GM18951 (cell line): ENCODE data around the gene CCDC63.

Source experiments
- POLR2A ChIP-seq: IDR thresholded peaks from 4 replicates; pipeline ENCODE4 v1.6.1; 2011; ENCODE audit warnings: mild to moderate bottlenecking; ENCODE audit not compliant: insufficient read length, insufficient read depth; ENCODE audit errors: extremely low read depth
- in situ Hi-C: fragments of 300-500 bp; cut with MboI; formaldehyde crosslinking; loops from one replicate; pipeline ENCODE4 v1.12.0; 2022; ENCODE audit warnings: low sequenced_read_pairs, mixed read lengths, inconsistent platforms; ENCODE audit not compliant: unreplicated experiment

The CCDC63 gene

GRCh38 chr12:110907583-110907982 is 60.8 kb downstream of the CCDC63 start:
- no peak for TF ChIP-seq POLR2A
- in situ Hi-C loops = no loop called here

DNA sequence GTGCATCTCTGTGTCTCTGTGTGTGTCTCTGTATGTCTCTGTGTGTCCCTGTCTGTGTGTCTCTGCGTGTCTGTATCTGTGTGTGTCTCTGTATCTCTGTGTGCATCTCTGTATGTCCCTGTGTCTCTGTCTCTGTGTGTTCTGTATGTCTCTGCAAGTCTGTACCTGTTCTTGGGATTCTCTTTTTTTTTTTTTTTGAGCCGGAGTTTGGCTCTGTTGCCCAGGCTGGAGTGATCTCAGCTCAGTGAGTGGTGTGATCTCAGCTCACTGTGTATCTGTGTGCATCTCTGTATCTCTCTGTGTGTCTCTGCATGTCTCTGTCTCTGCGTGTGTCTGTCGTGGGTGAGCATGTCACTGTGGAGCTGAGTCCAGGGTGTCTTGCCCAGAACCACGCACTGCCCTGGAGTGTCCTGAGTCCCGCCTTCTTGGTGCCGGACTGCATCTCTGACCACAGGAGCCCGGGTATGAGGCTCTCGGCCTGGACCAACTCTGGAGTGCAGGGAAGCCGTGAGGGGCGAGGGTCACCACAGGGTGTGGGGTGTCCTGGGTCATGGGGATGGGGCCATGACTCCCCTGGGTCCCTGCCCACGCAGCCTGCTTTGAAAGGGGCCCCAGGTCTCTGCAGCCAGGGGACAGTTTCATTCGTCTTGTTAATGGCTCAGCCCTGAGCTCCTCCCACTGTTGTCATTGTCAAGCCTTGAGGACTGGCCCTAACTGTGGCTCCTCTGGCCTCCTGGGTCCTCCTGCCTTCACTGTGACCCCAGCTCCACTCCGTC is 61.8 kb downstream of the CCDC63 start:
- in situ Hi-C loops = no loop called here
- TF ChIP-seq POLR2A = no peak

- no peak for TF ChIP-seq POLR2A
These were observed 65.5 kb downstream of the CCDC63 start for GRCh38 chr12:110912263-110912662.

GRCh38 chr12:110913119-110914056 is 66.6 kb downstream of the CCDC63 start:
- TF ChIP-seq POLR2A = peak; percentile 47
- in situ Hi-C loops = no loop called here

More at GRCh38 chr12:110912263-110912662, 65.5 kb downstream of the CCDC63 start:
- in situ Hi-C loops = no loop called here

GRCh38 chr12:110916295-110916875 is 69.6 kb downstream of the CCDC63 start:
- in situ Hi-C loops = no loop called here
- TF ChIP-seq POLR2A = no peak

- no peak for TF ChIP-seq POLR2A
- in situ Hi-C loops = no loop called here
These were observed 70.7 kb downstream of the CCDC63 start for GRCh38 chr12:110917467-110917866.

GRCh38 chr12:110917961-110918360 is 71.2 kb downstream of the CCDC63 start:
- in situ Hi-C loops = no loop called here
- no peak for TF ChIP-seq POLR2A

DNA sequence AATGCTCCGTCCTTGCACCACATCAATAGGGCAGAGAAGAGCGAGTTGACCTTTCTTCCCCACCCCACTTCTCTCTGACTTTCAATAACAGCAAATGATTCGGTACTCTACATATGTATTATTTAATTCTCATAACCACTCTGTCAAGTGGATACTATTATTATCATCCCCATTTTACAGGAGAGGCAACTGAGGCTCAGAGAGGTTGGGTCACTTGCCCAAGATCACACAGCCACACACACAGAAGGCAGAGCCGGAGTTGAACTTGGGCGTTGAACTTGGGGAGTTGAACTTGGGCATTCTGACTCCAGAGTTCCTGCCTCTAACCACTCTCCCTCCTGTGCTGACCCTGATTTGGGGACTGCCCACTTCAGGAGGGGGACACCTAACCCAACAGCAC is 72.9 kb downstream of the CCDC63 start:
- in situ Hi-C loops = no loop called here
- no peak for TF ChIP-seq POLR2A

GRCh38 chr12:110920324-110920910 is 73.6 kb downstream of the CCDC63 start, which contains the start of gene MYL2:
Gene MYL2, minus strand, starts transcription at chr12:110920579. Its CDS starts 50 bp downstream, at chr12:110920529.
- in situ Hi-C loops = no loop called here
- no peak for TF ChIP-seq POLR2A

GRCh38 chr12:110921262-110921661 is 74.5 kb downstream of the CCDC63 start:
- no peak for TF ChIP-seq POLR2A
- in situ Hi-C loops = no loop called here

GRCh38 chr12:110922652-110923051 is 75.9 kb downstream of the CCDC63 start:
- in situ Hi-C loops = no loop called here
- TF ChIP-seq POLR2A = no peak

DNA sequence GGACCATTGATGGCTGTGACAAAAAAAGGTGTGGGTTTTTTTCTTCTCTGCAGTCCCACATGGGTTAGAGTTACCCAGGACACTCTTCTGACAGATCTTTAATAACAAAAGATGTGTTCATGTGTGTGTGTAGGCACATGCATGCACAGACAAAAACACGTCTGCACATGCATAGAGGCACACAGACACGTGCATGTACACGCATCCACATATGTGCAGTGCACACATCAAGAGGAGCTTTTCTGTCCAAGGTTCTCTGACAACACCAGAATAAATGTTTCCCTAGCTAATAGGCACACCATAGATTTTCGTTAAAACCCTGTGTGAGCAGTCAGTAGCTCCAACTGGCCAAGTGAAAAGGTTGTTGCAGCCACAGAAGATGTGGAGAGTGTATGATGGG is 76.4 kb downstream of the CCDC63 start:
- in situ Hi-C loops = no loop called here
- TF ChIP-seq POLR2A = no peak
